H1 (cell line): Measurements from ENCODE around the gene PRICKLE2. TPM values are rescaled to one million over a fixed set of nuclear protein-coding genes. Genes with fewer than 3 reads are reported as not detected.

Source experiments
- CTCF ChIA-PET: fragments of 300-600 bp; sonication (Branson Sonifier 250); formaldehyde crosslinking; loops from one replicate; lab custom pipeline; 2021; ENCODE audit not compliant: partially characterized antibody; lab: Charles Lee
- POLR2A ChIA-PET: fragments of 300-600 bp; sonication (Branson Sonifier 250); formaldehyde crosslinking; loops from one replicate; lab custom pipeline; 2021; ENCODE audit warnings: inconsistent platforms; ENCODE audit not compliant: partially characterized antibody; lab: Charles Lee
- DNase-seq, 2 experiments: peaks; one replicate each; pipeline versions ENCODE4 v3.0.0 to v3.0.0-alpha.2; 2010 to 2022; ENCODE audit warnings: low spot score in 2 of 2, low read depth in 1 of 2, mixed read lengths in 1 of 2
- FAIRE-seq: peaks from 2 replicates; lab custom pipeline; 2011; peaks lifted over from hg19 to GRCh38; lab: Jason Lieb, UNC
- H2AFZ ChIP-seq: 2 replicates; pipeline ENCODE4 v1.8.1; 2012; ENCODE audit warnings: low read length, inconsistent platforms
- H2AK5ac ChIP-seq: 2 replicates; pipeline ENCODE4 v1.6.1; 2013; ENCODE audit warnings: low read depth, low read length
- H2BK120ac ChIP-seq: replicated peaks from 2 replicates; pipeline ENCODE3; 2013; ENCODE audit warnings: low read depth, low read length, inconsistent platforms
- H2BK12ac ChIP-seq: 2 replicates; pipeline ENCODE4 v1.6.1; 2013; ENCODE audit warnings: low read depth, low read length
- H2BK15ac ChIP-seq: 2 replicates; pipeline ENCODE4 v1.6.1; 2013; ENCODE audit warnings: low read length
- H2BK20ac ChIP-seq: 2 replicates; pipeline ENCODE4 v1.6.1; 2013; ENCODE audit warnings: low read length
- H2BK5ac ChIP-seq: 2 replicates; pipeline ENCODE4 v1.6.1; 2013; ENCODE audit warnings: low read depth, low read length
- H3K14ac ChIP-seq: 2 replicates; pipeline ENCODE4 v1.6.1; 2013; ENCODE audit warnings: inconsistent platforms; ENCODE audit not compliant: insufficient read length
- H3K18ac ChIP-seq: 2 replicates; pipeline ENCODE4 v1.6.1; 2013; ENCODE audit warnings: low read length; ENCODE audit errors: extremely low read depth
- H3K23ac ChIP-seq: 2 replicates; pipeline ENCODE4 v1.6.1; 2013; ENCODE audit warnings: inconsistent platforms; ENCODE audit not compliant: insufficient read length
- H3K23me2 ChIP-seq: 2 replicates; pipeline ENCODE4 v1.6.1; 2013; ENCODE audit warnings: low read depth, low read length
- H3K27ac ChIP-seq: 2 replicates; pipeline ENCODE4 v1.6.1; 2011; ENCODE audit warnings: low read depth, low read length, inconsistent platforms
- H3K27me3 ChIP-seq, 4 experiments: replicated peaks in 1 of 4; 1 replicate in 1 of 4; 2 replicates in 3 of 4; pipeline versions ENCODE4 v1.6.1 to v1.8.1; 2011 to 2013; ENCODE audit warnings: low read length in 3 of 4, mild to moderate bottlenecking in 3 of 4, inconsistent platforms in 2 of 4, mixed read lengths in 2 of 4, moderate library complexity in 1 of 4; ENCODE audit not compliant: control insufficient read depth in 3 of 4, insufficient read depth in 3 of 4; ENCODE audit errors: extremely low read depth in 1 of 4
- H3K36me3 ChIP-seq, 4 experiments: 2 replicates each; pipeline versions ENCODE4 v1.6.1 to v1.8.1; 2011 to 2013; ENCODE audit warnings: mild to moderate bottlenecking in 4 of 4, low read length in 3 of 4, moderate library complexity in 2 of 4, control low read depth in 1 of 4, inconsistent platforms in 1 of 4; ENCODE audit not compliant: insufficient read depth in 4 of 4, control insufficient read depth in 2 of 4
- H3K4ac ChIP-seq: replicated peaks from 2 replicates; pipeline ENCODE3; 2013; ENCODE audit warnings: low read length, low read depth, mixed read lengths, inconsistent platforms; ENCODE audit not compliant: insufficient read length
- H3K4me1 ChIP-seq, 4 experiments: replicated peaks in 1 of 4; 1 replicate in 1 of 4; 2 replicates in 3 of 4; pipeline versions ENCODE4 v1.6.1 to v1.8.1; 2011 to 2013; ENCODE audit warnings: low read length in 3 of 4, inconsistent platforms in 2 of 4, mixed read lengths in 1 of 4; ENCODE audit not compliant: insufficient read depth in 4 of 4, control insufficient read depth in 3 of 4
- H3K4me2 ChIP-seq, 2 experiments: 2 replicates each; pipeline versions ENCODE4 v1.6.1 to v1.8.1; 2011 to 2013; ENCODE audit warnings: low read depth in 2 of 2, low read length in 2 of 2, control low read depth in 1 of 2, inconsistent platforms in 1 of 2, mild to moderate bottlenecking in 1 of 2; ENCODE audit not compliant: insufficient read depth in 1 of 2
- H3K4me3 ChIP-seq, 4 experiments: fragments of 200-600, 300-600 bp in 1 of 4; sonication (generic), shearing (Covaris generic), sonication (Bioruptor Twin) in 1 of 4; 2 replicates each; pipeline versions ENCODE4 v1.5.1 to v1.8.1; 2011 to 2016; ENCODE audit warnings: low read length in 4 of 4, low read depth in 3 of 4, control low read depth in 2 of 4, inconsistent platforms in 2 of 4, mild to moderate bottlenecking in 2 of 4, mixed read lengths in 1 of 4, moderate library complexity in 1 of 4; ENCODE audit not compliant: insufficient read depth in 2 of 4; ENCODE audit errors: extremely low read depth in 1 of 4
- H3K56ac ChIP-seq: replicated peaks from 2 replicates; pipeline ENCODE3; 2013; ENCODE audit warnings: low read depth, mild to moderate bottlenecking, mixed read lengths, low read length, inconsistent platforms; ENCODE audit not compliant: insufficient read length
- H3K79me1 ChIP-seq: 2 replicates; pipeline ENCODE4 v1.6.1; 2013; ENCODE audit warnings: low read depth, low read length, control low read depth
- H3K79me2 ChIP-seq, 2 experiments: 2 replicates each; pipeline versions ENCODE4 v1.6.1 to v1.8.1; 2012 to 2013; ENCODE audit warnings: low read length in 2 of 2, mild to moderate bottlenecking in 2 of 2, inconsistent platforms in 1 of 2; ENCODE audit not compliant: insufficient read depth in 2 of 2, control insufficient read depth in 1 of 2
- H3K9ac ChIP-seq, 4 experiments: replicated peaks in 1 of 4; 1 replicate in 1 of 4; 2 replicates in 3 of 4; pipeline versions ENCODE4 v1.6.1 to v1.8.1; 2011 to 2013; ENCODE audit warnings: low read depth in 3 of 4, low read length in 3 of 4, control low read depth in 2 of 4, mild to moderate bottlenecking in 2 of 4, moderate library complexity in 2 of 4, inconsistent platforms in 1 of 4; ENCODE audit errors: extremely low read depth in 1 of 4
- H3K9me3 ChIP-seq, 2 experiments: 2 replicates each; pipeline versions ENCODE4 v1.6.1 to v1.8.1; 2012 to 2013; ENCODE audit warnings: mild to moderate bottlenecking in 2 of 2, moderate library complexity in 2 of 2, control low read depth in 1 of 2, inconsistent platforms in 1 of 2, low read depth in 1 of 2, low read length in 1 of 2, mixed read lengths in 1 of 2; ENCODE audit not compliant: insufficient read depth in 2 of 2
- H4K20me1 ChIP-seq, 2 experiments: replicated peaks in 1 of 2; 2 replicates each; pipeline versions ENCODE3 to v1.8.1; 2011 to 2013; ENCODE audit warnings: inconsistent platforms in 2 of 2, low read length in 2 of 2, mild to moderate bottlenecking in 1 of 2; ENCODE audit not compliant: insufficient read depth in 2 of 2, control insufficient read depth in 1 of 2
- H4K5ac ChIP-seq: 2 replicates; pipeline ENCODE4 v1.6.1; 2013; ENCODE audit warnings: low read length, low read depth, mixed read lengths, inconsistent platforms; ENCODE audit not compliant: insufficient read length
- H4K8ac ChIP-seq: 2 replicates; pipeline ENCODE4 v1.8.0; 2013; ENCODE audit warnings: mild to moderate bottlenecking, moderate library complexity, low read length, inconsistent platforms; ENCODE audit not compliant: insufficient read depth; ENCODE audit errors: extremely low read depth
- H4K91ac ChIP-seq: replicated peaks from 2 replicates; pipeline ENCODE3; 2013; ENCODE audit warnings: low read length, mixed read lengths, inconsistent platforms; ENCODE audit not compliant: insufficient read length
- BCL11A ChIP-seq, 2 experiments: IDR thresholded peaks; one replicate each; pipeline ENCODE4 v1.6.1; 2011; ENCODE audit warnings: low read depth in 2 of 2, low read length in 2 of 2, mild to moderate bottlenecking in 2 of 2
- CBX8 ChIP-seq: fragments of 300-800, 300-1000 bp; sonication (generic); IDR thresholded peaks from 2 replicates; pipeline ENCODE4 v1.7.1; 2016; ENCODE audit warnings: low read depth, low read length, borderline replicate concordance
- CHD1 ChIP-seq: IDR thresholded peaks from 2 replicates; pipeline ENCODE4 v1.6.1; 2012; ENCODE audit warnings: low read depth, low read length, improper control_type of control experiment
- EP300 ChIP-seq, 2 experiments: IDR thresholded peaks; 1 replicate in 1 of 2; 2 replicates in 1 of 2; pipeline ENCODE4 v1.6.1; 2011 to 2012; ENCODE audit warnings: low read depth in 2 of 2, low read length in 2 of 2, mild to moderate bottlenecking in 2 of 2, borderline replicate concordance in 1 of 2, inconsistent platforms in 1 of 2, moderate library complexity in 1 of 2
- HDAC6 ChIP-seq: IDR thresholded peaks from one replicate; pipeline ENCODE4 v1.7.1; 2012; ENCODE audit warnings: low read depth, mild to moderate bottlenecking, inconsistent platforms, low read length, moderate library complexity
- RAD21 ChIP-seq, 2 experiments: IDR thresholded peaks in 1 of 2; conservative IDR thresholded peaks in 1 of 2; 2 replicates each; pipeline ENCODE4 v1.6.1; 2011; ENCODE audit warnings: low read depth in 2 of 2, low read length in 2 of 2, improper control_type of control experiment in 1 of 2, inconsistent platforms in 1 of 2, mild to moderate bottlenecking in 1 of 2, moderate library complexity in 1 of 2
- RNF2 ChIP-seq: fragments of 200-900, 300-1000 bp; sonication (generic); IDR thresholded peaks from 2 replicates; pipeline ENCODE4 v1.7.1; 2016; ENCODE audit warnings: borderline replicate concordance, low read depth, mild to moderate bottlenecking, antibody characterized with exemption, low read length; ENCODE audit not compliant: poor library complexity, severe bottlenecking; ENCODE audit errors: missing control alignments
- SAP30 ChIP-seq: fragments of 300-600 bp; sonication (generic); IDR thresholded peaks from 2 replicates; pipeline ENCODE4 v1.7.1; 2012; ENCODE audit warnings: low read length, moderate library complexity, mild to moderate bottlenecking, inconsistent platforms; ENCODE audit not compliant: insufficient read depth, insufficient replicate concordance
- SIN3A ChIP-seq, 2 experiments: IDR thresholded peaks in 1 of 2; conservative IDR thresholded peaks in 1 of 2; 2 replicates each; pipeline ENCODE4 v1.6.1; 2011 to 2012; ENCODE audit warnings: low read length in 2 of 2, improper control_type of control experiment in 1 of 2, low read depth in 1 of 2, mild to moderate bottlenecking in 1 of 2
- SP2 ChIP-seq: IDR thresholded peaks from 2 replicates; pipeline ENCODE4 v1.6.1; 2012; ENCODE audit warnings: mild to moderate bottlenecking, low read length, inconsistent platforms
- WGBS, 2 experiments: shearing (Covaris generic) in 1 of 2; methylation state at CpG; one replicate each; pipeline versions ENCODE4 v1.1.6 to v1.1.7; 2013 to 2015; ENCODE audit warnings: low lambda C conversion rate in 2 of 2, mixed read lengths in 2 of 2, inconsistent platforms in 1 of 2, low coverage in 1 of 2, missing lambda C conversion rate in 1 of 2; ENCODE audit not compliant: insufficient replicate concordance in 2 of 2, insufficient coverage in 1 of 2, insufficient read length in 1 of 2; ENCODE audit errors: extremely low coverage in 1 of 2, missing lambda C conversion rate in 1 of 2; 5-methylcytosine and 5-hydroxymethylcytosine counted together
- polyA plus RNA-seq, 7 experiments: library from polyadenylated mRNA; depleted of rRNA in 3 of 7; stranded (reverse) in 5 of 7; unstranded in 2 of 7; fragments of >200 nt in 5 of 7; fragments of 200-250 nt in 2 of 7; gene quantifications; 1 replicate in 5 of 7; 2 replicates in 1 of 7; 4 replicates in 1 of 7; pipeline versions ENCODE4 v1.2.1 to v1.2.3, GENCODE V29; 2011 to 2013; ENCODE audit warnings: missing spikeins in 2 of 7, mixed read lengths in 2 of 7
- total RNA-seq: library from RNA; stranded (reverse); fragmentation: NEBNext Ultra II Directional; extraction: Animal tissue kit (Norgen Biotek cat#: 25700); gene quantifications from 2 replicates; pipeline ENCODE4 v1.2.1, GENCODE V29; 2021

The PRICKLE2 gene
- total and polyA plus RNA-seq, 2 of the 8 experiments (the other 6 are each of a cell fraction or from before 2014, with no cell fraction given) = 2.9 to 8.0 TPM

- Histone ChIP-seq H3K4me2 (no peak overlapping the region; a peak in 1 of 4 replicates), H3K14ac (no peak overlapping the region), H4K91ac (no peak overlapping the region), H3K27me3 (no peaks in the 10 kb centered on the region), H3K23ac (no peak overlapping the region), H2BK15ac (no peak overlapping the region), H3K9ac (no peak overlapping the region), H4K8ac (no peak overlapping the region), H2BK12ac (peak overlapping the region; percentile 40; the same call in 1 of the 2 replicates), H2AFZ (no peak overlapping the region), H3K9me3 (no peaks in the 10 kb centered on the region), H3K4me3 (no peak overlapping the region), H3K27ac (no peak overlapping the region), H2BK20ac (no peak overlapping the region), H2BK5ac (peak overlapping the region; percentile 61; the same call in 1 of the 2 replicates), H3K79me1 (no peaks in the 10 kb centered on the region), H3K18ac (no peak overlapping the region), H4K20me1 (no peaks in the 10 kb centered on the region), H3K56ac (no peak overlapping the region), H2AK5ac (peak overlapping the region; percentile 78; the same call in 1 of the 2 replicates), H2BK120ac (no peak overlapping the region), H3K23me2 (no peaks in the 10 kb centered on the region), H3K4ac (peak overlapping the region; percentile 71), H3K4me1 (peaks cover 0 to 6% (median 0%) of the 10 kb centered on the region in 4 experiments; a peak in 2 of 7 replicates), H4K5ac (no peak overlapping the region), H3K79me2 (no peaks in the 10 kb centered on the region), H3K36me3 (peaks cover 0 to 2% (median 0%) of the 10 kb centered on the region in 4 experiments; a peak in 1 of 8 replicates)
- WGBS, 2 experiments = 87% methylated on average over 5 of the region's 5 CpGs; no CpG with 5 or more reads in 1 of the 2 experiments
- POLR2A ChIA-PET = no interaction called here
- DNase-seq (no peak), FAIRE-seq (peak; percentile 24)
- CTCF ChIA-PET = interaction anchor here (0.9 to 1.4 kb wide), 4 partner anchors 13 to 150 kb away, joined by 3 read pairs; no protein-coding TSS in a partner anchor
- TF ChIP-seq RAD21 (IDR thresholded peaks at IDR 0.05 in 1 of 2, conservative IDR thresholded peaks at IDR 0.05 in 1 of 2; ENCODE audit: low read depth in 2 of 2, low read length in 2 of 2) = no peak
- no peak for TF ChIP-seq SIN3A (conservative IDR thresholded peaks at IDR 0.05 in 1 of 2, IDR thresholded peaks at IDR 0.05 in 1 of 2; ENCODE audit: low read depth in 1 of 2, low read length in 2 of 2)
- TF ChIP-seq SAP30 = no peak
- TF ChIP-seq CBX8 = no peak
- TF ChIP-seq CHD1 = no peak
- TF ChIP-seq EP300 (IDR thresholded peaks at IDR 0.05; ENCODE audit: borderline replicate concordance in 1 of 2, low read depth in 2 of 2, low read length in 2 of 2) = no peak
- TF ChIP-seq RNF2 = no peak
- no peak for TF ChIP-seq BCL11A (IDR thresholded peaks at IDR 0.05; ENCODE audit: low read depth in 2 of 2, low read length in 2 of 2)
- no peak for TF ChIP-seq HDAC6
- no peak for TF ChIP-seq SP2
Measured at GRCh38 chr3:64143409-64144130, 81.7 kb downstream of the PRICKLE2 start.
